ENCODE results near the gene NEK8. TPM values are rescaled to one million over a fixed set of nuclear protein-coding genes. Genes with fewer than 3 reads are reported as not detected.

NEK8 gene
- total and polyA plus RNA-seq, 9 of the 15 experiments (the other 6 are each of a cell fraction or from before 2014, with no cell fraction given): 0.98 to 16.6 (median 4.6) TPM

DNA sequence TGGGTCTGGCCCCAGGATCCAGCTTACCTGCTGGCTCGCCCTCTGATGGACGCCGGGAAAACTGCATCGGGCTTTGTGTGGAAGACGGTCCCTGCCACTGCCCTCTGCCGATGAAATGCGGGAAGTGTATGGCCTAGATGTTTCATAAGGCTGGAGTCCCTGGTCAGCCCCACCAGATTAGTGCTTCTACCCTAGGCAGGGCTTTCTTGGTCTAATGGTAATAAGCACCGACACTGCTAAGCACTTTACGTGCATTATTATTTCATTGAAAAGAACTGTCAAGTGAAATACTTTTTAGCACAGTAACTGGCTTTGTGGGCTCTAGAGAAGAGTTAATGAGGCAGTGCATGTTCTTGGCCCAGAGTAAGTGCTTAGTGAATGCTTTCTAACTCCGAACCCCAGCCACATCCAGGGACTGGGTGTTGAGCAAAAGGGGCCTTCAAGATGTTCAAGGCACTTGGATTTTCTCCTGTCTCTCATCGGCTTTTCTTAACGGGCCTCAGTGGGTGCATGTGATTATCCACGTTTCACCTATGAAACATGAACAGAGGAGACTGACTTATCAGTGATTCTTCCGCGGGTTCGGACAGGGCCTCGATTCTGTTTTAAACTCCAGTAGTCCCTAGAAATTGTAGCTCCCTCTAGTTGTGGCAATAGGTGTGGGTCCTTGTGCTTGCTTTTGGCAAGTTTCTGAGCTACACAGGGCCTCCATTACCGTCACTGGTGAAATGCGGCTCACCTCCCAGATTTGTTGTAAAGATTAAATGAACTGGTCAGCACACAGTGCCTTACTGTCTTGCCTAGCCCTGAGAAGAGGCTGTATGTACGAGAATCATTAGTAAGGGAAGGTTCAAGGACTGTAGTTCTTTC, 21.8 kb downstream of the NEK8 start (continued):
- no peak for TF ChIP-seq PYGO2 (tag; IDR thresholded peaks at IDR 0.05)
- TF ChIP-seq OTX1 (CRISPR knock-in tag; IDR thresholded peaks at IDR 0.05): no peak
- TF ChIP-seq MEF2D (tag; conservative IDR thresholded peaks at IDR 0.05; ENCODE audit: low read depth): no peak
- TF ChIP-seq SRSF7 (optimal IDR thresholded peaks at IDR 0.05; ENCODE audit: low read depth, low read length): no peak
- no peak for TF ChIP-seq RBBP5 (IDR thresholded peaks at IDR 0.05; ENCODE audit: borderline replicate concordance, insufficient read depth, low read length, poor library complexity, severe bottlenecking)
- peak; percentile 81 for TF ChIP-seq MTA3 (IDR thresholded peaks at IDR 0.05; ENCODE audit: borderline replicate concordance)
- TF ChIP-seq HEY1 (CRISPR knock-in tag; IDR thresholded peaks at IDR 0.05; ENCODE audit: borderline replicate concordance): no peak
- TF ChIP-seq NFE2 (IDR thresholded peaks at IDR 0.05; ENCODE audit: low read depth): no peak
- TF ChIP-seq SMAD3 (CRISPR knock-in tag; conservative IDR thresholded peaks at IDR 0.05): peak; percentile 50; the same call in 1 of the 2 replicates
- TF ChIP-seq, protein P1, sequence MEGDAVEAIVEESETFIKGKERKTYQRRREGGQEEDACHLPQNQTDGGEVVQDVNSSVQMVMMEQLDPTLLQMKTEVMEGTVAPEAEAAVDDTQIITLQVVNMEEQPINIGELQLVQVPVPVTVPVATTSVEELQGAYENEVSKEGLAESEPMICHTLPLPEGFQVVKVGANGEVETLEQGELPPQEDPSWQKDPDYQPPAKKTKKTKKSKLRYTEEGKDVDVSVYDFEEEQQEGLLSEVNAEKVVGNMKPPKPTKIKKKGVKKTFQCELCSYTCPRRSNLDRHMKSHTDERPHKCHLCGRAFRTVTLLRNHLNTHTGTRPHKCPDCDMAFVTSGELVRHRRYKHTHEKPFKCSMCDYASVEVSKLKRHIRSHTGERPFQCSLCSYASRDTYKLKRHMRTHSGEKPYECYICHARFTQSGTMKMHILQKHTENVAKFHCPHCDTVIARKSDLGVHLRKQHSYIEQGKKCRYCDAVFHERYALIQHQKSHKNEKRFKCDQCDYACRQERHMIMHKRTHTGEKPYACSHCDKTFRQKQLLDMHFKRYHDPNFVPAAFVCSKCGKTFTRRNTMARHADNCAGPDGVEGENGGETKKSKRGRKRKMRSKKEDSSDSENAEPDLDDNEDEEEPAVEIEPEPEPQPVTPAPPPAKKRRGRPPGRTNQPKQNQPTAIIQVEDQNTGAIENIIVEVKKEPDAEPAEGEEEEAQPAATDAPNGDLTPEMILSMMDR (IDR thresholded peaks at IDR 0.05 in 2 of 3, conservative IDR thresholded peaks at IDR 0.05 in 1 of 3; ENCODE audit: insufficient read depth in 2 of 3, low read depth in 1 of 3, low read length in 3 of 3): peak; percentile 100
- peak; percentile 76; the same call in 1 of the 2 replicates for TF ChIP-seq GABPB1 (CRISPR knock-in tag; IDR thresholded peaks at IDR 0.05)
- TF ChIP-seq JUNB (CRISPR knock-in tag; conservative IDR thresholded peaks at IDR 0.05): no peak
- TF ChIP-seq ZNF551 (CRISPR knock-in tag; IDR thresholded peaks at IDR 0.05): no peak
- TF ChIP-seq, protein P2, sequence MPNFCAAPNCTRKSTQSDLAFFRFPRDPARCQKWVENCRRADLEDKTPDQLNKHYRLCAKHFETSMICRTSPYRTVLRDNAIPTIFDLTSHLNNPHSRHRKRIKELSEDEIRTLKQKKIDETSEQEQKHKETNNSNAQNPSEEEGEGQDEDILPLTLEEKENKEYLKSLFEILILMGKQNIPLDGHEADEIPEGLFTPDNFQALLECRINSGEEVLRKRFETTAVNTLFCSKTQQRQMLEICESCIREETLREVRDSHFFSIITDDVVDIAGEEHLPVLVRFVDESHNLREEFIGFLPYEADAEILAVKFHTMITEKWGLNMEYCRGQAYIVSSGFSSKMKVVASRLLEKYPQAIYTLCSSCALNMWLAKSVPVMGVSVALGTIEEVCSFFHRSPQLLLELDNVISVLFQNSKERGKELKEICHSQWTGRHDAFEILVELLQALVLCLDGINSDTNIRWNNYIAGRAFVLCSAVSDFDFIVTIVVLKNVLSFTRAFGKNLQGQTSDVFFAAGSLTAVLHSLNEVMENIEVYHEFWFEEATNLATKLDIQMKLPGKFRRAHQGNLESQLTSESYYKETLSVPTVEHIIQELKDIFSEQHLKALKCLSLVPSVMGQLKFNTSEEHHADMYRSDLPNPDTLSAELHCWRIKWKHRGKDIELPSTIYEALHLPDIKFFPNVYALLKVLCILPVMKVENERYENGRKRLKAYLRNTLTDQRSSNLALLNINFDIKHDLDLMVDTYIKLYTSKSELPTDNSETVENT (CRISPR knock-in tag; IDR thresholded peaks at IDR 0.05): no peak
- no peak; the same call in 1 of the 2 replicates for TF ChIP-seq BHLHE40 (IDR thresholded peaks at IDR 0.05; ENCODE audit: low read length)
- TF ChIP-seq FOXP1 (CRISPR knock-in tag; IDR thresholded peaks at IDR 0.05): no peak
- no peak for TF ChIP-seq ZNF23 (CRISPR knock-in tag; IDR thresholded peaks at IDR 0.05)
- no peak for TF ChIP-seq ZSCAN32 (CRISPR knock-in tag; IDR thresholded peaks at IDR 0.05)
- TF ChIP-seq, protein P3, sequence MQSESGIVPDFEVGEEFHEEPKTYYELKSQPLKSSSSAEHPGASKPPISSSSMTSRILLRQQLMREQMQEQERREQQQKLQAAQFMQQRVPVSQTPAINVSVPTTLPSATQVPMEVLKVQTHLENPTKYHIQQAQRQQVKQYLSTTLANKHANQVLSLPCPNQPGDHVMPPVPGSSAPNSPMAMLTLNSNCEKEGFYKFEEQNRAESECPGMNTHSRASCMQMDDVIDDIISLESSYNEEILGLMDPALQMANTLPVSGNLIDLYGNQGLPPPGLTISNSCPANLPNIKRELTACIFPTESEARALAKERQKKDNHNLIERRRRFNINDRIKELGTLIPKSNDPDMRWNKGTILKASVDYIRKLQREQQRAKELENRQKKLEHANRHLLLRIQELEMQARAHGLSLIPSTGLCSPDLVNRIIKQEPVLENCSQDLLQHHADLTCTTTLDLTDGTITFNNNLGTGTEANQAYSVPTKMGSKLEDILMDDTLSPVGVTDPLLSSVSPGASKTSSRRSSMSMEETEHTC (IDR thresholded peaks at IDR 0.05): no peak
- TF ChIP-seq E2F3 (CRISPR knock-in tag; IDR thresholded peaks at IDR 0.05): no peak

Data from K562 (cell line).